Measurements from ENCODE around the gene CNTN6.

Gene CNTN6

GRCh38 chr3:1092771-1093170 lies at the start of gene CNTN6:
Gene CNTN6 (plus strand): TSS chr3:1093024. CDS start chr3:1148009, 54,985 bp downstream.
- no peak for DNase-seq

- DNase-seq: no peak
Observed at GRCh38 chr3:1048558-1048957, 44.3 kb upstream of the CNTN6 start.

DNA sequence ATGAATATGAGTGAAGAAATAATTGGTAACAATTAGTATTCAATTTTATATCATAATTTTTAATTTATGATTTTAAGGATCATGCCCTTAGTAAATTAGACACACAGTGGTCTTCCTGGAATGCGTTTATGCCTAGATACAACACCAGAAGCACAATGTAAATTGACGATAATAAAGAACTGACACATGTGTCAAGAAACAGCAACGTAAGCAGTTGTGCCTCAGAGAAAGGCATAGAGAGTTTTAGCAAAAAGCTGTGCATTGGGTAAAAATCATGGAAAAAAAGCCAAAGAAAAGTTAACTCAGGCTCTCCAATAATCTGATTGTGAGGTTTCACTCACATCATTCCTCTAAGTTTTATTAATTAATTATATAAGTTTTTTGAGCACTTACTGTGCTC lies 37.0 kb upstream of the CNTN6 start:
- DNase-seq: no peak

DNA sequence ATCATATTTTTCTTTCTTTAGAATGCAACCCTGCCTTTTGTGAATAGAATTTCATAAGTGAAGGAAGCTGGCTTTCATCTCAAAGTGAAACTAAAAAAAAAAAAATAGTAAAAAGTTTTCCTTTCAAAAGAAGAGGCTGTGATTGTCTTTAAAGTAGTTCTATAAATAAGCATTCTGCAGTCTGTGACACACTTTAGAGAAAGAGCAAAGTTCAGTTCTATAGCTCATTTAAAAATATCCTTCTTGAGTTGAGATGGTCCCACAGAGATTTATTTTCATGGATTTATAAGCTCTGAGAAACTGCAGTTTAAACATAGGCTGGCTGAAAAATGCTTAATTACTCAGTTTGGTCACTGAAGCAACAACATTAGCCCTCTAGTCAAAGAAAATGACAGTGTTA lies 36.1 kb upstream of the CNTN6 start:
- no peak for DNase-seq

GRCh38 chr3:1057436-1057835 lies 35.4 kb upstream of the CNTN6 start:
- no peak for DNase-seq

GRCh38 chr3:1068985-1069384 lies 23.8 kb upstream of the CNTN6 start:
- no peak for DNase-seq

GRCh38 chr3:1072041-1072440 lies 20.8 kb upstream of the CNTN6 start:
- no peak for DNase-seq

- no peak for DNase-seq
Observed at GRCh38 chr3:1079662-1080061, 13.2 kb upstream of the CNTN6 start.

GRCh38 chr3:1082108-1082507 lies 10.7 kb upstream of the CNTN6 start:
- no peak for DNase-seq

- DNase-seq: no peak
Observed at GRCh38 chr3:1087066-1087560, 5.7 kb upstream of the CNTN6 start.

DNA sequence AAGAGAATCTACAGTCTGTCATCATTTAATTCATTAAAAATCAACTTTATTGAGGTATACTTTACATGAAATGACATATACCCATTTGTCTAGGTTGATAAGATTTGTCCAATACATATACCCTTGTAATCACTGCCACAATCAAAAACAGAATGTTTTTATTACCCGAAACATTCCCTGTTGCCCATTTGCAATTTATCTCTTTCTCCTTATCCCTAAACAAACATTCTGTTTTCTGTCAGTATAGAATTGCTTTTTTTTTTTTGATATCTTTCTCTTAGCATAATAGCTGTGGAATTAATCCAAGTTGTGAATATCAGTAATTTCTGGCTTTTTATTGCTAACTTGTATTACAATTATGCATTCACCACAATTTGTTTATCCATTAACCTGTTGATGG lies 4.3 kb upstream of the CNTN6 start:
- no peak for DNase-seq

DNA sequence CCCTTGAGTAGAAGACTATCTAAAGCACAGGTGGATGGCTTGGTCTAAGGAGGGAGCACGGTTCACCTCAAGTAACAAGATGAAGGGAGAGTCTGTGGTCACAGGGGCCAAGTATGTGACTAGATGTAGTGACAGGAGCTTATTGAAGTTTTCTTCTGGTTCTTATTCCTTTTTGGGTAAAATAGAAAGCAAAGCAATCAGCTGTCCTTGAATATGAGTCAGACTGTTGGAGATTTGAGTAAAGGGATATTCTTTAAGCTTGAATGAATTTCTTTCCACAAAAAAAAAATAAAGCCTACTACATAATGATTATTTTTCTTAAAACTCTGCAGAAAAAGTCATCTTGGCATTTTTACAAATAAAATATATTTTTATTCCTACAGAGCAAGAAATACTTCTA lies 1.5 kb upstream of the CNTN6 start:
- no peak for DNase-seq

GRCh38 chr3:1092061-1092460 lies 763 bp upstream of the CNTN6 start:
- DNase-seq: no peak

- no peak for DNase-seq
Observed at GRCh38 chr3:1093217-1093616, 393 bp downstream of the CNTN6 start.

DNA sequence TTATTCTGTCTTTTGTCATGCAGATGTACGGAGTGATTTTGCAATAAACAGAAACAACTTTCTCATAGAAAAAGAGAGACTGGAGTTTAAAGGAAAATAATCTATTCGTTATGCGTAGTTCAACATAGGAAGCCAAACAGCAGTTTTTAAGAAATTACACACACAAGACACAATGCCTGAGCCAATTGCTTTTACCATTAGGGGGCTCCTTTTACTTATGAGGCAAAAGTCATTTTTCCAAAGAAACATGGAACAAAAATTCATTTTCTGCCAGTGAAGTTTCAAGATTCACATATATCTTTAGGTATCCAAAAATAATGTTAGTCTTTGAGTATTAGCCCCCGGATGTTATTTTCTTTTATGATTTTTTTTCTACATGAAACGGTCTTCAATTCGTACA lies 10.7 kb downstream of the CNTN6 start:
- no peak for DNase-seq

DNA sequence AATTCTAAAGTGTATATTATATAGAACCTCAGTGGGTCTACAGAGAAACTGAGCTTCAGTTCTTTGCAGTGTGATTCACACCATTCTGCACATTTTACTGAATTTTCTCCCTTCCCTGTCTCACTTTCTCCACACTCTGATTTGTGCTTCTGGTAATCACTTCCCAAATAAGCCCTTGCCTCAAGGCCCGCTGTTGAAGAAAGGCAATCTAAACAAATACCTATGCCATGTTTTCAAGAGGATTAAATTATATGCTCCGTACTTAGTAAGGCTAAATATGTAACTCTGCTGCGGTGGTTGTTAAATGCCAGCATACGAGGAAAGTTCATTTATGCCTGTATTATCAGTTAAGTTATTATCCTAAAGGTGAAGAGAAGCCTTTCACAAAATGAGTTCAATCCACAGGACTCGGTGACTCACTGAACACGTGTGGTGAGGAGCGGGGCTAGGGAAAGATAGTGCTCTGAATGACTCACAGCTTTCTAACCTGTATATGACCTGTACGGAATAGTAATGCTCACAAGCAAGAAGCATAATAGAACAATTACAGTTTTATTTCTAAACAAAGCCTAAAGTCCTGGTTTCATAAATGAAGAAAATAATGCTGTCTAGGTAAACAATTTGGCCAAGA lies 25.1 kb downstream of the CNTN6 start:
- DNase-seq: no peak

DNA sequence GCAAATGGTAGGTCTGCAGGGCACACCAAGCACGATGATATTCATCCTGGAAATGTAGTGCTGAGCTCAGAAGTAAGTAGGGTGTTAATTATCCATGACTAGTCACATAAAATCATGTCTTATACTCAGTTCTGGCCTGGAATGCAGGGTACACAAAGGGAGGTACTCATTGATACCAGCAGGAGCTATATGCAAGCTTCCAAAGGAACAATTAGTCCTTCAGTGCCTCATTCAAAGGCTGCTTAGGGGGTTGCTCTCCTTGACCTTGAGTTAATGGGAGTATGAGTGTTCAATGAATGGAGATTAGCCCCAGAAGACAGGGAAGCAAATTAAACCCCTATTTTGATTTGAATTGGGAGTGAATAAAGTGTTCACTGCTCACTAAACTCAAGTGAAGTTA lies 38.3 kb downstream of the CNTN6 start:
- no peak for DNase-seq

DNA sequence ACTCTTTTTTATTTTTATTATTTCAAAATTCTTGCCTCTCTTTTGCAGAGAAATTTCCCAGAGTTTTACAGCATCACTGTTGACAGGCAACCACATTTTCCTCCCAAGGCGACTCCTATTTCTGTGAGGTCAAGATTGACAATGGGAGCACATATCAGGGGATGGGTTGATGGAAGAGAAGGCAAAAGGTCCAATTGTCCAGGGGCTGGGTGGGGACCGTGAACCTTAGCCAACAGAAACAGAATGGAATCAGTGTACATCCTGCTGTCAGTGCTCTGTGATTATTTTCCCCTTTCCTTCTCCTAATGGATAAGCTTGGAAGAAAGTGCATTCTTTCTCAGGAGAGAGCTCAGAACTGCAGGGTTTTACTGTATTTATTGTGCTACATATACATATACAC lies 42.4 kb downstream of the CNTN6 start:
- DNase-seq: no peak

DNA sequence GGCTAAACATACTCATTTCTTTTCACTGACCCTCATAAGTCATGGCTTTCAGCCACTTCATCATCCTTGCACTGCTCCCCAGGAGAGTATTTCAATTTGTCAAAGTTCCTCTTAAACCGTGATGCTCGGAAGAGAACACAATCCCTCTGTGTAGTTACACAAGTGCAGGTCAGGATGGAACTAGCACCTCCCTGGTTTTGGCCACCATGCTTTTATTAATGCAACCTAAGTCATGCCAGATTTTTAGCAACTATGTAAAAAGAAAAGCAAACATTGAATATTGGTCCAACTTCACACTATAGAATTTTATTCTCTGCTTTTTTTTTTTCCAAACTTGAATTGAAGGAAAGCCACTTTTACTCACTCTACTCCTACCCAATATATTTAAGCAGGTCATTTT lies 45.2 kb downstream of the CNTN6 start:
- no peak for DNase-seq

DNA sequence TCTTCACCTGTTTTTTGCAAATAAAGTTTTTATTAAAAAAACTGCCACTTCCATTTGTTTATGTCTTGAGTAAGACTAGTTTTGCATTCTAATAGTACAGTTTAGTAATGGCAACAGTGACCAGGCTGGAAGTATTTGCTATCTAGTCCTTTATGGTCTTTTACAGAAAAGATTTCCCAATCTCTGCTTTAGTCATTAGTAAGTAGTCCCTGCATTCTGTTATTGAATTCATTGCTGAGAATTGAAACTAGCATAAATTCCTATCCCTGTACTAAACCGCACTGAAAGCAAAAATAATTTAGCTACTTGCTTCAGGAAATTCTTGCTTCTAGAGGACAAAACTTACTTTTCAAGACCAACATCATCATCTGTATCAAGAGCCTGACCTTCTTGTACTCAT lies 46.2 kb downstream of the CNTN6 start:
- no peak for DNase-seq

DNA sequence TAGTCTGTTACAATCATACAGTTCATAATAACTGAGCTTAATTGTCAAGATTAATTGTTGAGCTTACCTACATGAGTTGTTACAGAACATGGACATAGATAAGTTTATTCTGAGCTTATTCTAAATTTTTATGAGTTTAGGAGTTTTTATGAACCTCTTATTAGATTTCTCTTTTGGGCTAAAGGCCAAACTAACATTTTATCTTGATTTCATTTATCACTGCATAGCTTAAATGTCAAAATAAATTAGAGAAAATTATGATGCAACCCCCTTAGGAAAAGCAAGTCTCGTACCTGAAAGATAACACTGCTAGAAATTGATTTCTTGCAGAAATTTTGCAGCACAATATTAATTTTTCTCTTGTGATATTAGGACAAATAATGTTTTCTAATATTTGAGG lies 54.5 kb downstream of the CNTN6 start:
- no peak for DNase-seq

GRCh38 chr3:1147819-1148218 lies 55.0 kb downstream of the CNTN6 start:
- no peak for DNase-seq

DNA sequence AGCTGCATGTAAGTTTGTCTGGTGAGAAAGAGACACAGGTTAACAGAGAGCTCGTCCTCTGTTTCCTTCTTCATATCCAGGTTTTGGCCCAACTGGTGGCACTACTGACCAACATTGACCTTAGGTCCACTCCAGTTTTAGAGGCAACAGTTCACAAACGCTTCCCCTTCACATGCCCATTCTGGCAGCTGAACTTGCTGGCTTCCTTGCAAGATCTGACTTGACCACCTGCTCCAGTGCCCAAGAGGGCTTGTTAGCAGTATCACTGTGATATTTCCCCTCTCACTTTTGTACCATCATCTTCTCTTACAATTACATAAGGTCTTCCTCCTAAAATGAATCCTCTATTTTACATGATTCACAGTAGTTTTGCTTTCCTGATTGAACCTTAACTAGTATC lies 71.3 kb downstream of the CNTN6 start:
- DNase-seq: no peak

GRCh38 chr3:1171320-1171719 lies 78.5 kb downstream of the CNTN6 start:
- no peak for DNase-seq

DNA sequence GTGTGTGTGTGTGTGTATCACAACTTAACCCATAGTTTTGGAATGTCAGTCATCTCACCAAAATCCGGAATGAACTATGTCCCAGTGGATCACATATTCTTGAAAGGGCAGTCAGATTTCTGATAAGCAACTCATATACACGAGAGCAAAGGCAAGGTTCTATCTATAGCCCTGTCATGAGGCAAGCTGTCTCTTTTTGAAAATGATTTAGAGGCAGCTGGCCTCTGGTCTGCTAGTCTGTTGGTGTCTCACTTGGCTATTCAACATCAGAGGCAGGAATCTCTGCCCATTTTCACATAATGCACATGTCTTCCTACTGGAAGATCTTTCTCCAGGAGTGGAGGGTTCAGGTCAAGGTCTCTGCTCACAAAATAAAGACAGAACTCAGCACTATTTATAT lies 79.8 kb downstream of the CNTN6 start:
- no peak for DNase-seq

- DNase-seq: no peak
Observed at GRCh38 chr3:1179146-1179545, 86.3 kb downstream of the CNTN6 start.

Data from stimulated activated CD4-positive, alpha-beta T cell treated with anti-CD3 and anti-CD28 coated beads, Interleukin-4, amount 100 ng/mL, for 1 hour (primary cell).